GM23338 (cell line): ENCODE results near the gene ZNF516.

Experiments used
- CREB1 ChIP-seq: fragments of 250-450 bp; sonication (Bioruptor Pico); IDR thresholded peaks from 2 replicates; pipeline ENCODE4 v1.5.0; 2020; ENCODE audit warnings: low read depth, mild to moderate bottlenecking, moderate library complexity
- EZH2 ChIP-seq: fragments of 200-600 bp; sonication (generic); IDR thresholded peaks from one replicate; pipeline ENCODE4 v1.8.0; 2017; ENCODE audit warnings: antibody characterized with exemption, mild to moderate bottlenecking, low read depth; ENCODE audit not compliant: unreplicated experiment
- TF ChIP-seq, protein P1 (sequence below), 2 experiments: fragments of 200-600 bp in 1 of 2; sonication (generic) in 1 of 2; conservative IDR thresholded peaks; 2 replicates each; pipeline versions ENCODE4 v1.5.1 to v1.6.1; 2016 to 2017; ENCODE audit warnings: antibody characterized with exemption in 2 of 2, low read depth in 2 of 2, mild to moderate bottlenecking in 2 of 2, moderate library complexity in 1 of 2
- TF ChIP-seq, protein P2 (sequence below): IDR thresholded peaks from one replicate; pipeline ENCODE4 v1.6.1; 2018; ENCODE audit warnings: antibody characterized with exemption; ENCODE audit not compliant: unreplicated experiment

DNA sequence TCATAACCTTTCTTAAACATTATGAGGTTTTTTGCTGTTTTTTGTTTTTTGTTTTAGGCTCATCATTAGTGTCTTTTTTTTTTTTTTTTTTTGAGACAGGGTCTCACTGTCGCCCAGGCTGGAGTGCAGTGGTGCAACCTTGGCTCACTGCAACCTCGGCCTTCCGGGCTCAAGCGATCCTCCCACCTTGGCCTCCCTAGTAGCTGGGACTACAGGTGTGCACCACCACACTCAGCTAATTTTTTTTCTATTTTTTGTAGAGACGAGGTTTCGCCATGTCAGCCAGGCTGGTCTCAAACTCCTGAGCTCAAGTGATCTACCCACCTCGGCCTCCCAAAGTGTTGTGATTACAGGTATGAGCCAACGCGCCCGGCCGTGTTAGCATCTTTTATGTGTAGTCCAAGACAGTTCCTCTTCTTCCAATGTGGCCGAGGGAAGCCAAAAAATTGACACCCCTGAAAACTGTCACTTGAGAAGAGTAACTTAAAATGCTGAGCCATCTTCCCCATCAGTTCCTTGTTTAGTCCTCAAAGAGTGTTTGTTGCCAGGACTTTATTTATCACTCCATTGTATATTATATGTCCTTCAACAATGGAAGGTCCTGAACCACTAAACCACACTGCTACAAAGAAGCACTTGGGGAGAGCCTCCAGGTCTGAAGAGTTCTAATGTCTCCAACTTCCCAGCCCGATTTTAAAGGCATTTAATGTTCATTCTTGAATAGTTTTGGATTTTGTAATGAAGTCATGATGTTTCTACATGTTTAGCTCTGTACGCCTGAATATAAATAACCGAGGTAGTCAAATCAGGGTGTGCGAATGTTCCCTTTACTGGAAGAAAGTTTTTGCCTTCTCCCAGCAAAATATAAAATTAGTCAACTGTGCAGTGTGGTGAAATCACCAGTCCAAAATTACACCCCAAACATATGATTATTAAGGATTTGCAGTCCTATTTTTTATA, 26.4 kb downstream of the ZNF516 start:
- TF ChIP-seq, protein P1, sequence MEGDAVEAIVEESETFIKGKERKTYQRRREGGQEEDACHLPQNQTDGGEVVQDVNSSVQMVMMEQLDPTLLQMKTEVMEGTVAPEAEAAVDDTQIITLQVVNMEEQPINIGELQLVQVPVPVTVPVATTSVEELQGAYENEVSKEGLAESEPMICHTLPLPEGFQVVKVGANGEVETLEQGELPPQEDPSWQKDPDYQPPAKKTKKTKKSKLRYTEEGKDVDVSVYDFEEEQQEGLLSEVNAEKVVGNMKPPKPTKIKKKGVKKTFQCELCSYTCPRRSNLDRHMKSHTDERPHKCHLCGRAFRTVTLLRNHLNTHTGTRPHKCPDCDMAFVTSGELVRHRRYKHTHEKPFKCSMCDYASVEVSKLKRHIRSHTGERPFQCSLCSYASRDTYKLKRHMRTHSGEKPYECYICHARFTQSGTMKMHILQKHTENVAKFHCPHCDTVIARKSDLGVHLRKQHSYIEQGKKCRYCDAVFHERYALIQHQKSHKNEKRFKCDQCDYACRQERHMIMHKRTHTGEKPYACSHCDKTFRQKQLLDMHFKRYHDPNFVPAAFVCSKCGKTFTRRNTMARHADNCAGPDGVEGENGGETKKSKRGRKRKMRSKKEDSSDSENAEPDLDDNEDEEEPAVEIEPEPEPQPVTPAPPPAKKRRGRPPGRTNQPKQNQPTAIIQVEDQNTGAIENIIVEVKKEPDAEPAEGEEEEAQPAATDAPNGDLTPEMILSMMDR (conservative IDR thresholded peaks at IDR 0.05; ENCODE audit: low read depth in 2 of 2) = no peak
- TF ChIP-seq EZH2 (no peak), CREB1 (CRISPR knock-in tag) (no peak)
- TF ChIP-seq, protein P2, sequence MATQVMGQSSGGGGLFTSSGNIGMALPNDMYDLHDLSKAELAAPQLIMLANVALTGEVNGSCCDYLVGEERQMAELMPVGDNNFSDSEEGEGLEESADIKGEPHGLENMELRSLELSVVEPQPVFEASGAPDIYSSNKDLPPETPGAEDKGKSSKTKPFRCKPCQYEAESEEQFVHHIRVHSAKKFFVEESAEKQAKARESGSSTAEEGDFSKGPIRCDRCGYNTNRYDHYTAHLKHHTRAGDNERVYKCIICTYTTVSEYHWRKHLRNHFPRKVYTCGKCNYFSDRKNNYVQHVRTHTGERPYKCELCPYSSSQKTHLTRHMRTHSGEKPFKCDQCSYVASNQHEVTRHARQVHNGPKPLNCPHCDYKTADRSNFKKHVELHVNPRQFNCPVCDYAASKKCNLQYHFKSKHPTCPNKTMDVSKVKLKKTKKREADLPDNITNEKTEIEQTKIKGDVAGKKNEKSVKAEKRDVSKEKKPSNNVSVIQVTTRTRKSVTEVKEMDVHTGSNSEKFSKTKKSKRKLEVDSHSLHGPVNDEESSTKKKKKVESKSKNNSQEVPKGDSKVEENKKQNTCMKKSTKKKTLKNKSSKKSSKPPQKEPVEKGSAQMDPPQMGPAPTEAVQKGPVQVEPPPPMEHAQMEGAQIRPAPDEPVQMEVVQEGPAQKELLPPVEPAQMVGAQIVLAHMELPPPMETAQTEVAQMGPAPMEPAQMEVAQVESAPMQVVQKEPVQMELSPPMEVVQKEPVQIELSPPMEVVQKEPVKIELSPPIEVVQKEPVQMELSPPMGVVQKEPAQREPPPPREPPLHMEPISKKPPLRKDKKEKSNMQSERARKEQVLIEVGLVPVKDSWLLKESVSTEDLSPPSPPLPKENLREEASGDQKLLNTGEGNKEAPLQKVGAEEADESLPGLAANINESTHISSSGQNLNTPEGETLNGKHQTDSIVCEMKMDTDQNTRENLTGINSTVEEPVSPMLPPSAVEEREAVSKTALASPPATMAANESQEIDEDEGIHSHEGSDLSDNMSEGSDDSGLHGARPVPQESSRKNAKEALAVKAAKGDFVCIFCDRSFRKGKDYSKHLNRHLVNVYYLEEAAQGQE = no peak
